GM19468 (cell line): ENCODE measurements around the gene C1RL.

Experiments
- ATAC-seq: cut with Tn5 transposase; IDR thresholded peaks from one replicate; pipeline ENCODE4 v1.9.1; 2021; ENCODE audit warnings: mild to moderate bottlenecking, moderate library complexity, moderate number of reproducible peaks; ENCODE audit not compliant: unreplicated experiment; ENCODE audit errors: extremely low read depth

The C1RL gene

GRCh38 chr12:7096006-7096932 is 12.7 kb downstream of the C1RL start:
- no peak for ATAC-seq

GRCh38 chr12:7093892-7094291 is 15.1 kb downstream of the C1RL start:
- ATAC-seq = no peak

GRCh38 chr12:7093486-7093885 is 15.5 kb downstream of the C1RL start:
- ATAC-seq = no peak

GRCh38 chr12:7092986-7093460 is 16.0 kb downstream of the C1RL start:
- no peak for ATAC-seq

- ATAC-seq = no peak
Observed at GRCh38 chr12:7092229-7092985, 16.6 kb downstream of the C1RL start, which contains the start of gene C1R. C1R (minus strand) TSS chr12:7092445; CDS start chr12:7092388, 57 bp downstream.

GRCh38 chr12:7091660-7092228 is 17.3 kb downstream of the C1RL start:
- no peak for ATAC-seq

- ATAC-seq = no peak
Observed at GRCh38 chr12:7091171-7091570, 17.8 kb downstream of the C1RL start.

GRCh38 chr12:7090222-7090998 is 18.6 kb downstream of the C1RL start:
- no peak for ATAC-seq

- no peak for ATAC-seq
Observed at GRCh38 chr12:7089196-7089871, 19.7 kb downstream of the C1RL start.

GRCh38 chr12:7083125-7083524 is 25.9 kb downstream of the C1RL start:
- no peak for ATAC-seq

GRCh38 chr12:7081037-7081436 is 28.0 kb downstream of the C1RL start:
- ATAC-seq = no peak

- no peak for ATAC-seq
Observed at GRCh38 chr12:7079826-7080125, 29.2 kb downstream of the C1RL start.

GRCh38 chr12:7078163-7078562 is 30.9 kb downstream of the C1RL start:
- no peak for ATAC-seq

GRCh38 chr12:7076493-7076892 is 32.5 kb downstream of the C1RL start:
- ATAC-seq = no peak

- no peak for ATAC-seq
Observed at GRCh38 chr12:7075939-7076338, 33.1 kb downstream of the C1RL start.

- no peak for ATAC-seq
Observed at GRCh38 chr12:7075518-7075917, 33.5 kb downstream of the C1RL start.

- no peak for ATAC-seq
Observed at GRCh38 chr12:7073946-7074345, 35.1 kb downstream of the C1RL start.

- no peak for ATAC-seq
Observed at GRCh38 chr12:7072554-7072953, 36.5 kb downstream of the C1RL start.

GRCh38 chr12:7072035-7072434 is 37.0 kb downstream of the C1RL start:
- ATAC-seq = no peak

GRCh38 chr12:7069386-7069785 is 39.6 kb downstream of the C1RL start:
- no peak for ATAC-seq
